Skeletal muscle satellite cell (primary cell): ENCODE data around the gene PDLIM7.

ENCODE experiments used
- H3K27me3 ChIP-seq: 2 replicates; pipeline ENCODE4 v1.7.0; 2013; ENCODE audit warnings: low read length; ENCODE audit not compliant: control insufficient read depth, insufficient read depth
- H3K36me3 ChIP-seq: 2 replicates; pipeline ENCODE4 v1.7.0; 2013; ENCODE audit warnings: mild to moderate bottlenecking, control low read depth, low read length; ENCODE audit not compliant: insufficient read depth
- H3K4me1 ChIP-seq: 2 replicates; pipeline ENCODE4 v1.7.0; 2013; ENCODE audit warnings: low read length; ENCODE audit not compliant: control insufficient read depth, insufficient read depth
- H3K4me2 ChIP-seq: 2 replicates; pipeline ENCODE4 v1.7.0; 2013; ENCODE audit warnings: mild to moderate bottlenecking, low read length
- H3K4me3 ChIP-seq: 2 replicates; pipeline ENCODE4 v1.7.0; 2013; ENCODE audit warnings: low read length
- H3K9ac ChIP-seq: 2 replicates; pipeline ENCODE4 v1.7.0; 2013; ENCODE audit warnings: mild to moderate bottlenecking, low read depth, low read length, moderate library complexity
- H3K9me3 ChIP-seq: replicated peaks from 2 replicates; pipeline ENCODE4 v1.7.0; 2013; ENCODE audit warnings: mild to moderate bottlenecking, control low read depth, low read length

The PDLIM7 gene

DNA sequence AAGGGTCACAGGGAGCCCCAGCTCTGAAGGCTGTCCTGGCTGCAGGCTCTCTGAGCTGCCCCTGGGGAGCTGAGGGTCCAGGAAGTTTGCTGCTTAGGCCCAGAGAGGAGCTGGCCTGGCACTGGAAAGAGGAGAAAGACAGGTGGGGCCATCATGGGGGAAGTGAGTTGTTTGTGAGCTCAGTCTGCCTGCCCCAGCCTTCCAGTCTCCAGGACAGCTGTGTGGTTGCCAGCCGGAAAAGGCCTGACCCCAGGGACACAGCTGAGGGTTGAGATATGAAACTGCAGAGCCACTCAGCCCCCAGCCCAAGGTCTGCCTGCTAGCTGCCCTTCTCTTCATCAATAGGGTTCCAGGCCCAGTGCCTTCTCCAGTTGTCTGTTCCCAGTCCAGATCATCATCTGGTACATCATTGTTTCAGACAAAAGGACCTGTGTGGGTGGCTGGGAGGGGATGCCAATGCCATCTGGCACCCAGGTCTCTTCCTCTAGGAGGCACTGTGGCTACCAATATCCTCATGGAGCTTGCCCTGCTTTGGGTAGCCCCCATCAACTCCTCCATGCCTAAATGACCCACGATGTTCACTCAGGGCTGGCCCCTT, 23.6 kb upstream of the PDLIM7 start:
- Histone ChIP-seq H3K4me2 (no peak overlapping the region), H3K27me3 (no peaks in the 10 kb centered on the region), H3K9ac (peak overlapping the region; percentile 16), H3K36me3 (peaks cover 58% of the 10 kb centered on the region), H3K4me1 (peaks cover 19% of the 10 kb centered on the region), H3K9me3 (no peaks in the 10 kb centered on the region), H3K4me3 (no peak overlapping the region)

DNA sequence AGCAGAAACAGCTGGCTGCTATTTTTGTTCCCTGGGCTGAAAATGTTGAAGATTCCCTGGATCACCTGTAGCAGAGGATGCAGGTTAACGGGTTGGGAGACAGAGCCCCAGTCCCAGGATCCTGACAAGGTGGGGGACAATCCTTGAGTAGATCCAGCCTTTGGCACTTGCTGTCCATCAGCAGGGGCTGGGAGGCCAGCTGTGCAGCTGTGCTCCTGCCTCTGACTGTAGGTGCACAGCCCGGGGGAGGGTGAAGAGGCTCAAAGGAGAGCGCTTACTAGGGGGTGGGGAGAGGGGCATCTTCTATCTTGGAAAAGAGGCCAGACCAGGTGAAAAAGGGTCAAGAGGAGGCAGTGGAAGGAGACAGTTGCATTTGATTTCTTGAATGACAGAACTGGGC, 22.9 kb upstream of the PDLIM7 start:
- no peak overlapping the region for H3K4me3 ChIP-seq
- H3K9ac ChIP-seq: peak overlapping the region; percentile 16
- H3K27me3 ChIP-seq: no peaks in the 10 kb centered on the region
- H3K4me2 ChIP-seq: no peak overlapping the region
- peaks cover 26% of the 10 kb centered on the region for H3K4me1 ChIP-seq
- H3K9me3 ChIP-seq: no peaks in the 10 kb centered on the region
- peaks cover 58% of the 10 kb centered on the region for H3K36me3 ChIP-seq

DNA sequence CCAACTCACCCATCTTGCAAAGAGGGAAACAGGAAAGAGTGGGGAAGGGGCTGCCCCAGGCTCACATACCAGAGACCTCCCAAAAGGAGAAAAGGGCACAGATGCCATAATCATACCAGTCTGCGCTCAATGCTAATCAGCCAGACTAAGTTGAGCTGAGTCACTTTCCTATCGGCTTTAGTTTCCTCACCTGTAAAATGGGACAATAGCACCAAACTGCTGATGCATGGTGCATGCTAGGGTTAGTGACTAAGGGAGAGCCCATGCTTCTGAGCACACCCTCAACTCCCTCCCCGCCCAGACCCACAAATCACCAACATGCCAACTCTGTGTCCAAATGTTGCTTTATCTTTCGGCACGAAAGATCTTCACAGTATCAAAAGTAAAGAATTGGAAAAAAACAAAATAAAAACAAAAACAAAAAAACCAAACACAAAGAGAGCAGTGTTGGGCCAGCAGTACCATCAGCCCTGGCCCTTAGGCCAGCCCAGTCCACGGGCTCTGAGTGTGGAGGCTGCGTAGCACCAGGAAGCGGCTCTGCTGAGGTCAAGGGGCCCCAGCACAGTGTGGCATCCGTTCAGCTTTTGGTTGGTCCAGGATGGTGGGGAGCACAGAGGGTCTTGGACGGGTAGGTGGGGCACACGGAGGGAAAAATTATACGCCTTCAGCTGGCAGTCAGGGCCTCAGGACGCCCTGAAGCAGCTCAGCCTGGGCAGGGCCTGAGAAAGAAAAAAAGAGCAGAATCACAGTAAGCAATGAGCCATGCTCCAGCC, 22.2 kb upstream of the PDLIM7 start:
- H3K4me1 ChIP-seq: peaks cover 26% of the 10 kb centered on the region
- H3K27me3 ChIP-seq: no peaks in the 10 kb centered on the region
- no peak overlapping the region for H3K9ac ChIP-seq
- H3K4me3 ChIP-seq: no peak overlapping the region
- peaks cover 58% of the 10 kb centered on the region for H3K36me3 ChIP-seq
- no peak overlapping the region for H3K4me2 ChIP-seq
- H3K9me3 ChIP-seq: no peaks in the 10 kb centered on the region

DNA sequence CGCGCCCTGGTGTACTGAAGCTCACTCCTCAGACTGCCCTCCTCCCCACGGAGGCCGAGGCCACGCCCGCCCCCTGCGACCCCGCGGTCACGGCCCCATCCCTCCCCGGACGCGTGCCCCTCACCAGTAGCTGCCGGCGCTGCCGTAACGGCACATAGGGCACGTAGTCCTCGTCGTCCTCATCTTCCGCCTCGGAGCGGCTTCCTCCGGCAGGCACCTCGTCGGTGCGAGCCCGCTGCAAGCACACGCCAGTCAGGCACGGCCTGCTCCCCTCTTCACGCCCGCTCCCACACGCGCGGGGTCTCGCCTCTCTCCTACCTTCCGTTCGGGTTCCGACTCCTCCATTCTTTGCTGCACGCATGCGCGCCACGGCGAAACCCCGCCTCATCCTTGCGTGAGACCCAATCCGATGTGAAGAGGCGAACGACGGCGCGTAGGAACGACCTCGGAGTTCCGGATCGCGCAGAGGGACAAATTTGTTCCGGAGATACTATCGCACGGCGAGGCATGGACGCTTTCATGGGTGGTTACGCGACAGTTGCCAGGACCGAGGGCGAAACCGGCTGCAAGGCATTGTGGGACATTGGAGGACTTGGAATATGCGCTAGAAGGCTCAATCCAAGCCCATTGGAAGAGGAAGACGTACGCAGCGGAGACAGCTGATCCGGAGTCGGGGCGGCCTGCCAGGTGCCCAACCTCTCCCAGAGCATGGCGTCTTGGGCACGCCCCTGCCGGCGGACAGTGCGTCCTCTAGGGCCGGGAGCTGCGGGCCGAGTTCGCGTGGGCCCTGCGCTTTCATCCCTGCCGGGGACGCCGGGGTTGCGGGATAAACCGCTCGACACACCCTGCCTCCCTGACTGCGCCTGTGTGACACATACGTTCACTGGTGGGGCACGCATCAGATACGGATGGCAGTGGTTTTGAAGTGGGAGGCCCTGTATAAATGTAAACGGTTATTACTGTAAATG, 19.5 kb upstream of the PDLIM7 start, which contains the start of gene DDX41:
Gene DDX41 (minus strand): TSS at position 361 of the 968 bp plus-strand sequence. CDS start 16 bp downstream, at position 345.
- Histone ChIP-seq H3K4me2 (peak within 1 kb of the TSS; percentile 100), H3K27me3 (no peaks in the 10 kb centered on the region), H3K4me3 (peak within 1 kb of the TSS; percentile 93), H3K9ac (peak within 1 kb of the TSS; percentile 87), H3K9me3 (no peaks in the 10 kb centered on the region), H3K4me1 (peaks cover 25% of the 10 kb centered on the region), H3K36me3 (peaks cover 66% of the 10 kb centered on the region)

DNA sequence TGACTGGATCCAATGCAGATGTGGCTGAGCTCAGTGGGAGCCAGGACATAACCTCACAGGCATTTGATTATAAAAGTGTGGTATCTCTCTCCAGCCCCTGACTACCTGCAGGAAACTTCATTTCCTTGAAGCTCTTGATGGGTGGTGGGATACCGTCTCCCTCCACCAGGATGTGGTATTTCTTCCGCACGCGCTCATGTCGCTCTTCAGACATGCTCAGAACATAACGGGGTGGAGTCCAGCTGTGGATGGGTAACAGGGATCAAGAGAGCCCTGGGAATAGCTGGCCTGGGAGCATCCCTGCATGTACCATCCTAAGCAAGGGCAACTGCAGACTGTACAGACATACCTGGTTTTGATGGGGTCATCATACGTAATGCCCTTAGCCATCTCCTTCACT, 18.2 kb upstream of the PDLIM7 start:
- Histone ChIP-seq H3K27me3 (no peaks in the 10 kb centered on the region), H3K4me2 (peak overlapping the region; percentile 100), H3K9ac (peak overlapping the region; percentile 87), H3K36me3 (peaks cover 66% of the 10 kb centered on the region), H3K9me3 (no peaks in the 10 kb centered on the region), H3K4me3 (peak overlapping the region; percentile 93), H3K4me1 (peaks cover 13% of the 10 kb centered on the region)

DNA sequence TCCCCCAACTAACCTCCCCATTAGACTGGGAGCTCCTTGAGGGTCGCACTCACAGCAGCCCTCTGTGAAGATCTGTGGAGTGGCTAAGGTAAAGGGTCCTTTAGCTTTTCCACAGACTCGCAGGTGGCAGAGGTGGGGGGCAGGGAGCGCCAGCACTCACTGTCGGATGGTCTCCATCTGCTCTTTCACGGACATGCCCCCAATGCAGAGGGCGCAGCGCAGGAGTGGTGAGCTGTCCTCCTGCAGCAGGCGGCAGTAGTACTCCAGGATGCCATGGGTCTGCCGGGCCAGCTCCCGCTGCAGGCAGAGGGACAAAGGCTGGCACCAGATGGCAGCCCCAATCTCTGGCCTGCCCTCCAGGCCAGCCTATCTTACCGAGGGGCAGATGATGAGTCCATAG, 17.1 kb upstream of the PDLIM7 start:
- Histone ChIP-seq H3K4me1 (peaks cover 20% of the 10 kb centered on the region), H3K9me3 (no peaks in the 10 kb centered on the region), H3K9ac (no peak overlapping the region), H3K36me3 (peaks cover 57% of the 10 kb centered on the region), H3K4me3 (no peak overlapping the region), H3K27me3 (no peaks in the 10 kb centered on the region), H3K4me2 (no peak overlapping the region)

DNA sequence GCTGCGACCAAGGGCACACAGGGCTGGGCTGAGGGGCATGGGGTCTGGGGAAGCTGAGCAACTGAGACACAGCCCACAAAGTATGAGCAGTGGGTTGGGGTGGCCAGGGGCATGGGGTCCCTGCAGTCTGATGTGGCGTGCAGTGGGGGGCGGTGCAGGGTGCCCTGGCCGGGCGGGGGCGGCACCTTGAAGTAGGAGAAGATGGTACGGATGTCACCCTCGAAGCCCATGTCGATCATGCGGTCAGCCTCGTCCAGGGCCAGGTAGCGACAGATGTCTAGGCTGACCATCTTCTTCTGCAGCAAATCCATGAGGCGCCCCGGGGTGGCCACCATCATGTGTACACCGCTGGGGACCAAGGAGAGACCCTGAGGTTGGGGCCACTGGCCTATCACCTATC, 16.1 kb upstream of the PDLIM7 start:
- no peak overlapping the region for H3K4me3 ChIP-seq
- H3K9me3 ChIP-seq: no peaks in the 10 kb centered on the region
- H3K4me1 ChIP-seq: peaks cover 24% of the 10 kb centered on the region
- H3K27me3 ChIP-seq: no peaks in the 10 kb centered on the region
- no peak overlapping the region for H3K4me2 ChIP-seq
- peaks cover 53% of the 10 kb centered on the region for H3K36me3 ChIP-seq
- no peak overlapping the region for H3K9ac ChIP-seq

DNA sequence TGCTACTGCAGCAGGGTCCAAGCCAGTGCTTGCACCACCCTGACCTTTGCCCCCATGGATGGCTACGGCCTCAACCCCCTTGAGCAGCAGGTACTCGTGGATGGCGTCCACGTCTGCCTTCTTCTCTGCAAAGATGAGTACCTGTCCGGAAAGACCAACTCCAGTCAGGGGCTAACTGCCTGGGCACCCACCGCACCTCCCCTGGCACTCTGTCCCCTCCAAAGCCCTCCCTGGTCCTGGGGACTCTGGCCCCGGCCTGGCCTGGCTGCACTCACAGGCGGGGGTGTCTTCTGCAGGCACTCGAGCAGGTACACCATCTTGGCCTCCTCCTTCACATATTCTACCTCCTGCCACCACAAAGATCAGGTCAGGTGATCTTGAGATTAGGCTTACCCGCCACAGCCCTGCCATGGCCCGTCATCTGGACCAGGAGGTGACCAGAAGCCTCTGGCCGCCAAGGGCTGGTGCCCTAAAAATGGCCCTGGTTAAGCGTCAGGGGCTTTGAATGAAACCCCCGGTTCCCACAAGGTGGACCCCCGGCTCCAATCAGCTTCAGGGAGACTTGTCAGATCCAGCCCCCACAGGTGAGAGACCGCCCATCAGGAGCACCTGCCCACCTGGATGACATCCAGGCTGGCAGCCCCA, 15.5 kb upstream of the PDLIM7 start:
- H3K4me2 ChIP-seq: no peak overlapping the region
- H3K9me3 ChIP-seq: no peaks in the 10 kb centered on the region
- H3K36me3 ChIP-seq: peaks cover 53% of the 10 kb centered on the region
- H3K27me3 ChIP-seq: no peaks in the 10 kb centered on the region
- H3K4me3 ChIP-seq: no peak overlapping the region
- H3K9ac ChIP-seq: no peak overlapping the region
- peaks cover 24% of the 10 kb centered on the region for H3K4me1 ChIP-seq

DNA sequence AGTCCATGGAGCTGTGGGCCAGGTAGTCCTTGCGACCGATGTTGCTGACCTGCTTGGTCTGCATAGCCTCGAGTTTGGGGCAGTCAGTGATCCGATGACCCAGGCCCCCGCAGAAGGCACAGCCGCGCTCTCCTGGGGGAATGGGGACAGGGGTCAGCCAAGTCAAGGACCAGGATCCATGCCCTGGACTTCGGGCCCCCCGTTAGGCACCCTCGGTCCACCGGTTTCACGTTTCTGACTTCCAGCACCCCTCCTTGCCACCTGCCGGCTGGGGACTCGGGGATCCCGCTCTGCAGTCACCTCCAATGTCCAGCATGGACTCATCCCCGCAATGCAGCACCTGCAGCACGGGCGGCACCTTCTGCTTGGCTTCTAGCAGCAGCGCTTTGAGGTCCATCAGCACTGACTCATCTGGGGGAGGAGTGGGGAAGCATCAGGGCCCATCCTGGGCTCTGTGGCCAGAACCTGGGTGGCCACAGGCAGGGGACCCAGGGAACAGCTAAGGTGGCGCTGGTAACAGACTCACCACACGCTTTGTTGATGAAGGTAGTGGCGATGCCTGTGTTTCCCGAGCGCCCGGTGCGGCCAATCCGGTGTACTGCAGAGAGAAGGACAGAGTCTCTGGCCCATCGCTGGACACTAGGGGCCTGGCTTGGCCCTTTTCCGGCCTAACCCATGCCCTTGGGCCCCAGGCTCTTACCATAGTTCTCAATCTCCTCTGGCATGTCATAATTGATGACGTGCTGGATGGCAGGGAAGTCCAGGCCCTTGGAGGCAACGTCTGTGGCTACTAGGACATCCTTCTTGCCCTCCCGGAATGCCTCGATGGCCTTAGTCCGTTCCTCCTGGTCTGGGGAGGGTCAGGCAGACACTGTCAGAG, 14.6 kb upstream of the PDLIM7 start:
- Histone ChIP-seq H3K4me1 (peaks cover 24% of the 10 kb centered on the region), H3K4me3 (no peak overlapping the region), H3K36me3 (peaks cover 53% of the 10 kb centered on the region), H3K9me3 (no peaks in the 10 kb centered on the region), H3K9ac (no peak overlapping the region), H3K27me3 (no peaks in the 10 kb centered on the region), H3K4me2 (no peak overlapping the region)

DNA sequence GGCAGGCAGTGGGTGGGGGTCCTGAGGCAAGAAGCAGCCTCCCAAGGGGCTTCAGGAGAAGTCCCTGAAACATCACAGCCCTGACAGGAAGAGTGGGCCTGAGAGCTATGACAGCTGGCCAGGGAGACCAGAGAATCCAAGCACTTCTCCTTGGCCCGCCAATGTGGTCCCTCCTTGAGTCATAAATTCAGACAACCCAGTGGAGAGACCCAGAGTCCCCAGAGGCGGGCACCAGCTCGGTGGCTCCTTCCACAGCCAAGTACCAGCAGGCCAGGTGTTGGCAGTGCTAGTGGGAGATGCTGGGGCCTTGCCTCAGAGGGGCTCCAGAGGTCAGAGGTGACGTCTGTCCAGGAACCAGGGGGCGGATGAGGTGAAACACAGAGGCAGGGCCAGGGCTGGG, 13.8 kb upstream of the PDLIM7 start:
- Histone ChIP-seq H3K4me2 (no peak overlapping the region), H3K36me3 (peaks cover 53% of the 10 kb centered on the region), H3K9ac (no peak overlapping the region), H3K27me3 (no peaks in the 10 kb centered on the region), H3K4me1 (peaks cover 24% of the 10 kb centered on the region), H3K9me3 (no peaks in the 10 kb centered on the region), H3K4me3 (no peak overlapping the region)
